Measurements from ENCODE around the gene DVL2.

The DVL2 gene

DNA sequence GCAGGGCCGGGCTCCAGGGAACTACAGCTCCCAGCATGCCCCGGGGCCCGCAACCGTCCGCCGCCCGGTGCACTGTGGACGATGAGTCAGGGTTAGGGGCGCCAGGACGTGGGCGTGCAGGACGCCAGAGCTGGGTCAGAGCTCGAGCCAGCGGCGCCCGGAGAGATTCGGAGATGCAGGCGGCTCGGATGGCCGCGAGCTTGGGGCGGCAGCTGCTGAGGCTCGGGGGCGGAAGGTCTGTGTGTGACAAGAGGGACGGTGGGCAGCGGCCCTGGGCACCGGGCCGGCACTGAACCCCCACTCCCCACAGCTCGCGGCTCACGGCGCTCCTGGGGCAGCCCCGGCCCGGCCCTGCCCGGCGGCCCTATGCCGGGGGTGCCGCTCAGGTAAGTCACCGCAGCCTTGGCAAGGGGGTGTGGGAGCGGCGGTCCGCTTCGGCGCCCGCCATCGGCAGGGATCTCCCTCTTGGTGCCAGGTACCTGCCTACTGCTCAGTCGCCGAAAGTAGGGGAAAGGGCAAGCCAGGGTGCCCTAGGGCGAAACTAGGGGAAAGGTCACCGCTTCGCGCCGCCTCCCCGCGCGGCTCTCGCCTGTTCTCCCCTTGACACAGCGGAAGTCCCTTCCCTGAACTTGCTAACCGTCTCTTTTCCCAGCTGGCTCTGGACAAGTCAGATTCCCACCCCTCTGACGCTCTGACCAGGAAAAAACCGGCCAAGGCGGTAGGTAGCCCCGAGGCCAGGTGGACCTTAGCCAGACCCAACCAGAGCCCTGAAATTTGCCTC is 14.3 kb downstream of the DVL2 start, which contains the start of the genes ACADVL and DLG4 (continued):
- TF ChIP-seq, protein P1, sequence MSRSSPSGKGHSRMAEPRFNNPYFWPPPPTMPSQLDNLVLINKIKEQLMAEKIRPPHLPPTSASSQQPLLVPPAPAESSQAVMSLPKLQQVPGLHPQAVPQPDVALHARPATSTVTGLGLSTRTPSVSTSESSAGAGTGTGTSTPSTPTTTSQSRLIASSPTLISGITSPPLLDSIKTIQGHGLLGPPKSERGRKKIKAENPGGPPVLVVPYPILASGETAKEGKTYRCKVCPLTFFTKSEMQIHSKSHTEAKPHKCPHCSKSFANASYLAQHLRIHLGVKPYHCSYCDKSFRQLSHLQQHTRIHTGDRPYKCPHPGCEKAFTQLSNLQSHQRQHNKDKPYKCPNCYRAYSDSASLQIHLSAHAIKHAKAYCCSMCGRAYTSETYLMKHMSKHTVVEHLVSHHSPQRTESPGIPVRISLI (tag by site-specific recombination; IDR thresholded peaks at IDR 0.05): no peak
- TF ChIP-seq ZNF664 (tag by site-specific recombination; IDR thresholded peaks at IDR 0.05) (no peak), ZNF266 (tag by site-specific recombination; IDR thresholded peaks at IDR 0.05; ENCODE audit: low read depth) (no peak), ZNF426 (tag by site-specific recombination; IDR thresholded peaks at IDR 0.05) (no peak), ZNF223 (tag by site-specific recombination; IDR thresholded peaks at IDR 0.05) (no peak), ZNF350 (tag by site-specific recombination; IDR thresholded peaks at IDR 0.05) (no peak), ZNF830 (tag by site-specific recombination; IDR thresholded peaks at IDR 0.05; ENCODE audit: low read depth) (no peak), HOXA7 (CRISPR knock-in tag; IDR thresholded peaks at IDR 0.05; ENCODE audit: borderline replicate concordance) (no peak), ZNF354C (tag by site-specific recombination; IDR thresholded peaks at IDR 0.05; ENCODE audit: borderline replicate concordance, low read depth) (0 out of 2 replicates have a peak, but pooled peaks have one; percentile 4), SETDB1 (IDR thresholded peaks at IDR 0.05; ENCODE audit: insufficient read length, low read length) (no peak), KLF1 (tag by site-specific recombination; IDR thresholded peaks at IDR 0.05) (peak; percentile 39; the same call in 1 of the 2 replicates), ZNF549 (tag by site-specific recombination; IDR thresholded peaks at IDR 0.05) (no peak), ZFP37 (tag by site-specific recombination; IDR thresholded peaks at IDR 0.05) (peak; percentile 64; the same call in 1 of the 2 replicates), ZNF585B (tag by site-specific recombination; IDR thresholded peaks at IDR 0.05) (no peak), ZNF221 (tag by site-specific recombination; IDR thresholded peaks at IDR 0.05; ENCODE audit: borderline replicate concordance) (no peak), ZNF558 (tag by site-specific recombination; IDR thresholded peaks at IDR 0.05) (no peak), ZSCAN16 (tag by site-specific recombination; IDR thresholded peaks at IDR 0.05) (no peak; the same call in 1 of the 2 replicates), WT1 (tag by site-specific recombination; IDR thresholded peaks at IDR 0.05) (no peak; the same call in 1 of the 2 replicates), ZNF555 (tag by site-specific recombination; conservative IDR thresholded peaks at IDR 0.05) (no peak), ZNF155 (tag by site-specific recombination; IDR thresholded peaks at IDR 0.05) (no peak), ZXDB (tag by site-specific recombination; IDR thresholded peaks at IDR 0.05) (0 out of 2 replicates have a peak, but pooled peaks have one; percentile 42)
- TF ChIP-seq, protein P2, sequence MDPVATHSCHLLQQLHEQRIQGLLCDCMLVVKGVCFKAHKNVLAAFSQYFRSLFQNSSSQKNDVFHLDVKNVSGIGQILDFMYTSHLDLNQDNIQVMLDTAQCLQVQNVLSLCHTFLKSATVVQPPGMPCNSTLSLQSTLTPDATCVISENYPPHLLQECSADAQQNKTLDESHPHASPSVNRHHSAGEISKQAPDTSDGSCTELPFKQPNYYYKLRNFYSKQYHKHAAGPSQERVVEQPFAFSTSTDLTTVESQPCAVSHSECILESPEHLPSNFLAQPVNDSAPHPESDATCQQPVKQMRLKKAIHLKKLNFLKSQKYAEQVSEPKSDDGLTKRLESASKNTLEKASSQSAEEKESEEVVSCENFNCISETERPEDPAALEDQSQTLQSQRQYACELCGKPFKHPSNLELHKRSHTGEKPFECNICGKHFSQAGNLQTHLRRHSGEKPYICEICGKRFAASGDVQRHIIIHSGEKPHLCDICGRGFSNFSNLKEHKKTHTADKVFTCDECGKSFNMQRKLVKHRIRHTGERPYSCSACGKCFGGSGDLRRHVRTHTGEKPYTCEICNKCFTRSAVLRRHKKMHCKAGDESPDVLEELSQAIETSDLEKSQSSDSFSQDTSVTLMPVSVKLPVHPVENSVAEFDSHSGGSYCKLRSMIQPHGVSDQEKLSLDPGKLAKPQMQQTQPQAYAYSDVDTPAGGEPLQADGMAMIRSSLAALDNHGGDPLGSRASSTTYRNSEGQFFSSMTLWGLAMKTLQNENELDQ (tag by site-specific recombination; IDR thresholded peaks at IDR 0.05; ENCODE audit: low read depth): no peak
- TF ChIP-seq, protein P3, sequence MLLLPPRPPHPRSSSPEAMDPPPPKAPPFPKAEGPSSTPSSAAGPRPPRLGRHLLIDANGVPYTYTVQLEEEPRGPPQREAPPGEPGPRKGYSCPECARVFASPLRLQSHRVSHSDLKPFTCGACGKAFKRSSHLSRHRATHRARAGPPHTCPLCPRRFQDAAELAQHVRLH (tag by site-specific recombination; IDR thresholded peaks at IDR 0.05): peak; percentile 90
- TF ChIP-seq, protein P4, sequence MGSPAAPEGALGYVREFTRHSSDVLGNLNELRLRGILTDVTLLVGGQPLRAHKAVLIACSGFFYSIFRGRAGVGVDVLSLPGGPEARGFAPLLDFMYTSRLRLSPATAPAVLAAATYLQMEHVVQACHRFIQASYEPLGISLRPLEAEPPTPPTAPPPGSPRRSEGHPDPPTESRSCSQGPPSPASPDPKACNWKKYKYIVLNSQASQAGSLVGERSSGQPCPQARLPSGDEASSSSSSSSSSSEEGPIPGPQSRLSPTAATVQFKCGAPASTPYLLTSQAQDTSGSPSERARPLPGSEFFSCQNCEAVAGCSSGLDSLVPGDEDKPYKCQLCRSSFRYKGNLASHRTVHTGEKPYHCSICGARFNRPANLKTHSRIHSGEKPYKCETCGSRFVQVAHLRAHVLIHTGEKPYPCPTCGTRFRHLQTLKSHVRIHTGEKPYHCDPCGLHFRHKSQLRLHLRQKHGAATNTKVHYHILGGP (tag by site-specific recombination; IDR thresholded peaks at IDR 0.05): no peak
- TF ChIP-seq, protein P5, sequence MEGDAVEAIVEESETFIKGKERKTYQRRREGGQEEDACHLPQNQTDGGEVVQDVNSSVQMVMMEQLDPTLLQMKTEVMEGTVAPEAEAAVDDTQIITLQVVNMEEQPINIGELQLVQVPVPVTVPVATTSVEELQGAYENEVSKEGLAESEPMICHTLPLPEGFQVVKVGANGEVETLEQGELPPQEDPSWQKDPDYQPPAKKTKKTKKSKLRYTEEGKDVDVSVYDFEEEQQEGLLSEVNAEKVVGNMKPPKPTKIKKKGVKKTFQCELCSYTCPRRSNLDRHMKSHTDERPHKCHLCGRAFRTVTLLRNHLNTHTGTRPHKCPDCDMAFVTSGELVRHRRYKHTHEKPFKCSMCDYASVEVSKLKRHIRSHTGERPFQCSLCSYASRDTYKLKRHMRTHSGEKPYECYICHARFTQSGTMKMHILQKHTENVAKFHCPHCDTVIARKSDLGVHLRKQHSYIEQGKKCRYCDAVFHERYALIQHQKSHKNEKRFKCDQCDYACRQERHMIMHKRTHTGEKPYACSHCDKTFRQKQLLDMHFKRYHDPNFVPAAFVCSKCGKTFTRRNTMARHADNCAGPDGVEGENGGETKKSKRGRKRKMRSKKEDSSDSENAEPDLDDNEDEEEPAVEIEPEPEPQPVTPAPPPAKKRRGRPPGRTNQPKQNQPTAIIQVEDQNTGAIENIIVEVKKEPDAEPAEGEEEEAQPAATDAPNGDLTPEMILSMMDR (tag by site-specific recombination; IDR thresholded peaks at IDR 0.05): no peak
- TF ChIP-seq, protein P6, sequence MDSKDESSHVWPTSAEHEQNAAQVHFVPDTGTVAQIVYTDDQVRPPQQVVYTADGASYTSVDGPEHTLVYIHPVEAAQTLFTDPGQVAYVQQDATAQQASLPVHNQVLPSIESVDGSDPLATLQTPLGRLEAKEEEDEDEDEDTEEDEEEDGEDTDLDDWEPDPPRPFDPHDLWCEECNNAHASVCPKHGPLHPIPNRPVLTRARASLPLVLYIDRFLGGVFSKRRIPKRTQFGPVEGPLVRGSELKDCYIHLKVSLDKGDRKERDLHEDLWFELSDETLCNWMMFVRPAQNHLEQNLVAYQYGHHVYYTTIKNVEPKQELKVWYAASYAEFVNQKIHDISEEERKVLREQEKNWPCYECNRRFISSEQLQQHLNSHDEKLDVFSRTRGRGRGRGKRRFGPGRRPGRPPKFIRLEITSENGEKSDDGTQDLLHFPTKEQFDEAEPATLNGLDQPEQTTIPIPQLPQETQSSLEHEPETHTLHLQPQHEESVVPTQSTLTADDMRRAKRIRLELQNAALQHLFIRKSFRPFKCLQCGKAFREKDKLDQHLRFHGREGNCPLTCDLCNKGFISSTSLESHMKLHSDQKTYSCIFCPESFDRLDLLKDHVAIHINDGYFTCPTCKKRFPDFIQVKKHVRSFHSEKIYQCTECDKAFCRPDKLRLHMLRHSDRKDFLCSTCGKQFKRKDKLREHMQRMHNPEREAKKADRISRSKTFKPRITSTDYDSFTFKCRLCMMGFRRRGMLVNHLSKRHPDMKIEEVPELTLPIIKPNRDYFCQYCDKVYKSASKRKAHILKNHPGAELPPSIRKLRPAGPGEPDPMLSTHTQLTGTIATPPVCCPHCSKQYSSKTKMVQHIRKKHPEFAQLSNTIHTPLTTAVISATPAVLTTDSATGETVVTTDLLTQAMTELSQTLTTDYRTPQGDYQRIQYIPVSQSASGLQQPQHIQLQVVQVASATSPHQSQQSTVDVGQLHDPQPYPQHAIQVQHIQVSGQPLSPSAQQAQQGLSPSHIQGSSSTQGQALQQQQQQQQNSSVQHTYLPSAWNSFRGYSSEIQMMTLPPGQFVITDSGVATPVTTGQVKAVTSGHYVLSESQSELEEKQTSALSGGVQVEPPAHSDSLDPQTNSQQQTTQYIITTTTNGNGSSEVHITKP (tag by site-specific recombination; IDR thresholded peaks at IDR 0.05): peak; percentile 63
- TF ChIP-seq, protein P7, sequence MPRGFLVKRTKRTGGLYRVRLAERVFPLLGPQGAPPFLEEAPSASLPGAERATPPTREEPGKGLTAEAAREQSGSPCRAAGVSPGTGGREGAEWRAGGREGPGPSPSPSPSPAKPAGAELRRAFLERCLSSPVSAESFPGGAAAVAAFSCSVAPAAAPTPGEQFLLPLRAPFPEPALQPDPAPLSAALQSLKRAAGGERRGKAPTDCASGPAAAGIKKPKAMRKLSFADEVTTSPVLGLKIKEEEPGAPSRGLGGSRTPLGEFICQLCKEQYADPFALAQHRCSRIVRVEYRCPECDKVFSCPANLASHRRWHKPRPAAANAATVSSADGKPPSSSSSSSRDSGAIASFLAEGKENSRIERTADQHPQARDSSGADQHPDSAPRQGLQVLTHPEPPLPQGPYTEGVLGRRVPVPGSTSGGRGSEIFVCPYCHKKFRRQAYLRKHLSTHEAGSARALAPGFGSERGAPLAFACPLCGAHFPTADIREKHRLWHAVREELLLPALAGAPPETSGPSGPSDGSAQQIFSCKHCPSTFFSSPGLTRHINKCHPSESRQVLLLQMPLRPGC (tag by site-specific recombination; IDR thresholded peaks at IDR 0.05): 0 out of 2 replicates have a peak, but pooled peaks have one; percentile 14

Data from HEK293 (cell line).